Mucosa of descending colon (tissue), 3 donors: ENCODE results near the gene RYR3. TPM values are rescaled to one million over a fixed set of nuclear protein-coding genes. Genes with fewer than 3 reads are reported as not detected.

ENCODE experiments used
- ATAC-seq: fragments of 200-7000 bp; cut with Tn5 transposase; one replicate; pipeline ENCODE4 v1.9.1; 2020; ENCODE audit warnings: mild to moderate bottlenecking, moderate library complexity
- DNase-seq, 3 donors: peaks; one replicate each; pipeline ENCODE4 v3.0.0-alpha.2; 2020
- H3K36me3 ChIP-seq: fragments of 200-600 bp; one replicate; pipeline ENCODE4 v1.8.0; 2021; ENCODE audit warnings: low read depth, mild to moderate bottlenecking
- H3K4me1 ChIP-seq: fragments of 200-600 bp; one replicate; pipeline ENCODE4 v1.8.0; 2021; ENCODE audit warnings: low read depth, mild to moderate bottlenecking
- H3K4me3 ChIP-seq: fragments of 200-600 bp; one replicate; pipeline ENCODE4 v1.8.0; 2021; ENCODE audit warnings: mild to moderate bottlenecking
- H3K9me3 ChIP-seq: fragments of 200-600 bp; one replicate; pipeline ENCODE4 v1.8.0; 2021; ENCODE audit warnings: mild to moderate bottlenecking
- intact Hi-C, 2 donors: fragments of 100-400 bp; cut with DNase I in 1 of 2; cut with micrococcal nuclease in 1 of 2; formaldehyde crosslinking; loops; one replicate each; pipeline versions ENCODE4 v1.11.0 to v1.11.1; 2022; cut with DNase I, micrococcal nuclease
- total RNA-seq, 3 donors: library from RNA; stranded (reverse); fragmentation: NEBNext Ultra II Directional in 2 of 3; extraction: Animal tissue kit (Norgen Biotek cat#: 25700) in 2 of 3; gene quantifications; one replicate each; pipeline versions ENCODE4 v1.2.1 to v1.2.4, GENCODE V29; 2021 to 2023
- TF ChIP-seq, protein P1 (sequence below): fragments of 200-600 bp; IDR thresholded peaks from one replicate; pipeline ENCODE4 v1.8.0; 2022; ENCODE audit warnings: antibody characterized with exemption, mild to moderate bottlenecking
- donor health status: DM: no; HTN: no; CAD: no; lungs with moderate emphysema.
- donor health status: DM: no; HTN: no; CAD: no.
- donor health status: DM: no; HTN: yes; CAD: no.

RYR3 gene
- total RNA-seq, 3 donors from 2014 or later: 0.84 to 16.4 (median 1.1) TPM

DNA sequence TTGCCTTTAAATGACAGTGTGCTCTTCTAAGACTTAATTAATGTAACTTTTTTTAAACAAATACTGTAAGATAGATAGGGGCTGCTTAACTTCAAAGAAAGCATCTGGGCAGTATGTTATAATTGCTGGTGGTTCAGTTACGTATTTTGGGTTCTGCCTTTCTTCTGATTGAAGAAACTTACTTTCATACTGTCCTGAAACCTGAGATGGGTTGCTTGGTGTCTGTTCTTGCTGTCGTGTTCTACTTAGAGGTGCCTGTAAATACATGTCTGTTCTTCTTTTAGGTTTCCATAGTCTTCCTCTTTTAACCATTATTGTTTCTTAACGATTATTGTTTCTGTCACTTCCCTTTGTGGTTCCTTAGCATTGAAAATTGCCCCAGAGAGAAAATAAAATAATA, 359.8 kb downstream of the RYR3 start:
- Histone ChIP-seq H3K4me3 (no peak overlapping the region), H3K9me3 (no peaks in the 10 kb centered on the region), H3K36me3 (no peaks in the 10 kb centered on the region), H3K4me1 (no peaks in the 10 kb centered on the region)
- intact Hi-C loops: no loop called here
- DNase-seq (no peak), ATAC-seq (no peak)
- TF ChIP-seq, protein P1, sequence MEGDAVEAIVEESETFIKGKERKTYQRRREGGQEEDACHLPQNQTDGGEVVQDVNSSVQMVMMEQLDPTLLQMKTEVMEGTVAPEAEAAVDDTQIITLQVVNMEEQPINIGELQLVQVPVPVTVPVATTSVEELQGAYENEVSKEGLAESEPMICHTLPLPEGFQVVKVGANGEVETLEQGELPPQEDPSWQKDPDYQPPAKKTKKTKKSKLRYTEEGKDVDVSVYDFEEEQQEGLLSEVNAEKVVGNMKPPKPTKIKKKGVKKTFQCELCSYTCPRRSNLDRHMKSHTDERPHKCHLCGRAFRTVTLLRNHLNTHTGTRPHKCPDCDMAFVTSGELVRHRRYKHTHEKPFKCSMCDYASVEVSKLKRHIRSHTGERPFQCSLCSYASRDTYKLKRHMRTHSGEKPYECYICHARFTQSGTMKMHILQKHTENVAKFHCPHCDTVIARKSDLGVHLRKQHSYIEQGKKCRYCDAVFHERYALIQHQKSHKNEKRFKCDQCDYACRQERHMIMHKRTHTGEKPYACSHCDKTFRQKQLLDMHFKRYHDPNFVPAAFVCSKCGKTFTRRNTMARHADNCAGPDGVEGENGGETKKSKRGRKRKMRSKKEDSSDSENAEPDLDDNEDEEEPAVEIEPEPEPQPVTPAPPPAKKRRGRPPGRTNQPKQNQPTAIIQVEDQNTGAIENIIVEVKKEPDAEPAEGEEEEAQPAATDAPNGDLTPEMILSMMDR: no peak

DNA sequence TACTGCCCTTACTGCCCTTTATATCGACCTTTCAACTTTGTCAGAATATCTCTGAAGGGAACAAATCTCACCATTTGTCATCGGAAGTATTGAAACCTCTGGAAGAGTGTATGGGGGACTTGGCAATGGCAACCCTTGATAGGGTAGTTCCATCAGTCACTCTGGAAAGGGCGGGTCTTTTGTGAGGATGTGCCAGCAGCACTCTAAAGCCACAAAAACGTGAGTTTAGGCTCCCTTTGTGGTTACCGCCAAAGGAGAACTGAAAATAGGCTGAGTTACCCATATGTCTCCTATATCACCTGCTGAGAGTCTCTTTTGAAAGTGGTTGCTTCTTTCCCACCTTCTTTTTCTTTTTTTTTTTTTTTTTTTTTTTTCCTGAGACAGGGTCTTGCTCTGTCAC, 360.7 kb downstream of the RYR3 start:
- intact Hi-C loops: no loop called here
- no peaks in the 10 kb centered on the region for H3K36me3 ChIP-seq
- ATAC-seq: no peak
- H3K4me1 ChIP-seq: no peaks in the 10 kb centered on the region
- H3K4me3 ChIP-seq: no peak overlapping the region
- no peaks in the 10 kb centered on the region for H3K9me3 ChIP-seq
- DNase-seq: no peak
- TF ChIP-seq, protein P1: no peak

DNA sequence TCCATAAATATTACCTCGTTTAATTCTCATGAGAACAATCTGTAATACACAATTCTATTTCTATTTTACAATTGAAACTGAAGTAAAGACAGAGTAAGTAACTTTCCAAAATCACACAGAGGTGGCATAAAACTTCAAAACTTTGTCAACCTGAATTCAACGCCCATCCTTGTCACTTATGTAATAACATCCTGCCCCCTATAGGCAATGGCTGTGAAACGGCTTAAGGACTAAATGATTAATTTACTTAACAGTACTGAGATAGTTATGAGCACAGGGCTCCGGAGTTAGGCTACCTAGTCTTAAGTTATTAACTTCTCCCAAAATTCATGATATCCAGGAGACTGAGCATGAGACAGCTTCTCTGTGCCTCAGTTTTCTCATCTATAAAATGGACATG, 364.5 kb downstream of the RYR3 start:
- TF ChIP-seq, protein P1: no peak
- no peak overlapping the region for H3K4me3 ChIP-seq
- no peaks in the 10 kb centered on the region for H3K36me3 ChIP-seq
- intact Hi-C loops: no loop called here
- H3K4me1 ChIP-seq: no peaks in the 10 kb centered on the region
- H3K9me3 ChIP-seq: no peaks in the 10 kb centered on the region
- ATAC-seq: no peak
- no peak for DNase-seq

DNA sequence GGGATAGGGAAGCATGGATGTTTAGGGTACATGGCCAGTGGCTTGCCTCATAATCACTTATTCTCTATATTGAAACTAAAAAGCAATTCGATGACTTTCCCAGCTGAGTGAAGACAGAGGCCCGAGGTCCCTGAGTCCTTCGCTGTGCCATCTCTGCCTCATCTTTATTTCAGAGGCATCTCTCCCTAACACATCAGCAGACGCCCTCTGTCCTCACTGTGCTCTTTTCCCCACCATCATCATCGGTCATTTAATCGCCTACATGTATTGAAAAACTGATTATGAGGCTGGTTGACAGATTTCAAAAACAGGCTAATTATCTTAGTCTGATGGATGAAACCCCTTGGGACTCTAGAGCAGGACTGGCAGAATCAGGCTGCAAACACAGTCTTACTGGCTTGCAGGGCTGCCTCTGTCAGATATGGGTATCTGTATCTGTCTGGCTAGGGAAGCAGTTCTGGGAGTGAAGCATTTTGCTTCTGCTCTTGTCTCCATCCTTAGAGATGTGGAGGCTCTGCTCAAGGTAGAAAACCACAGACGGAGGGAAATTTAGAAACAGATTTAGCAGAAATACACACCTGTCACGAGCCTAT, 366.6 kb downstream of the RYR3 start:
- intact Hi-C loops: no loop called here
- DNase-seq (no peak), ATAC-seq (no peak)
- no peaks in the 10 kb centered on the region for H3K36me3 ChIP-seq
- H3K4me1 ChIP-seq: no peaks in the 10 kb centered on the region
- no peak overlapping the region for H3K4me3 ChIP-seq
- TF ChIP-seq, protein P1: no peak
- no peaks in the 10 kb centered on the region for H3K9me3 ChIP-seq

DNA sequence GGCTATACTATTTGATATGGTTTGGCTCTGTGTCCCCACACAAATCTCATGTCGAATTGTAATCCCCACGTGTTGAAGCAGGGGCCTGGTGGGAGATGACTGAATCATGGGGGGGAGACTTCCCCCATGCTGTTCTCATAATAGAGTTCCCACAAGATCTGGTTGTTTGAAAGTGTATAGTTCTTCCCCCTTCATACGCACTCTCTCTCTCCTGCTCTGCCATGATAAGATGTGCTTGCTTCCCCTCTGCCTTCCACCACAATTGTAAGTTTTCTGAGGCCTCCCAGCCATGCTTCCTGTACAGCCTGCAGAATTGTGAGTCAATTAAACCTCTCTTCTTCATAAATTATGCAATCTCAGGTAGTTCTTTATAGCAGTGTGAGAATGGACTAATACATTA, 367.4 kb downstream of the RYR3 start:
- no peak for ATAC-seq
- no peak overlapping the region for H3K4me3 ChIP-seq
- no peaks in the 10 kb centered on the region for H3K9me3 ChIP-seq
- TF ChIP-seq, protein P1: no peak
- H3K36me3 ChIP-seq: no peaks in the 10 kb centered on the region
- no peak for DNase-seq
- no peaks in the 10 kb centered on the region for H3K4me1 ChIP-seq
- intact Hi-C loops: no loop called here

DNA sequence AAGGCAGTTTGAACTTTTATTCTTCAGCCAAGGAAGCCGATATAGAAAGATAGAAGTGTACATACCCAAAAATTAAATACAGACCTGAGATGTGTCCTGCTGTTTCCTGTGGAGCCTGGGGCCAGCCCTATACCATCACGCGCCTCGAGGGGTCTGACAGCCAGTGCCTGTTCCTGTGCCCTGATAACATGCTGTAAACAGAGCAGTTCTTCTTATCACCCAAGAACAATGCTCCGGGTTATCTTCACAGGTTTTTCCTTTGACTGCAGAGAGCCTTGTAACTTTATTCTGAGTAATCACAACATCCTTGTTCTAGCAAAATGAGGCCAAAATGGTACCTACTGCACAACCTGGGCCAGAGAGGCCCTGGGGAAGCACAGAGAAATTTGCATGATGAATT, 367.8 kb downstream of the RYR3 start:
- Histone ChIP-seq H3K9me3 (no peaks in the 10 kb centered on the region), H3K4me1 (no peaks in the 10 kb centered on the region), H3K4me3 (no peak overlapping the region), H3K36me3 (no peaks in the 10 kb centered on the region)
- TF ChIP-seq, protein P1: no peak
- intact Hi-C loops: no loop called here
- DNase-seq (no peak), ATAC-seq (no peak)
